T follicular helper cell (primary cell): ENCODE measurements around the gene AP1G1.

Experiments
- DNase-seq: peaks from one replicate; pipeline ENCODE4 v3.0.0-alpha.2; 2020; ENCODE audit warnings: low read depth

Gene AP1G1

DNA sequence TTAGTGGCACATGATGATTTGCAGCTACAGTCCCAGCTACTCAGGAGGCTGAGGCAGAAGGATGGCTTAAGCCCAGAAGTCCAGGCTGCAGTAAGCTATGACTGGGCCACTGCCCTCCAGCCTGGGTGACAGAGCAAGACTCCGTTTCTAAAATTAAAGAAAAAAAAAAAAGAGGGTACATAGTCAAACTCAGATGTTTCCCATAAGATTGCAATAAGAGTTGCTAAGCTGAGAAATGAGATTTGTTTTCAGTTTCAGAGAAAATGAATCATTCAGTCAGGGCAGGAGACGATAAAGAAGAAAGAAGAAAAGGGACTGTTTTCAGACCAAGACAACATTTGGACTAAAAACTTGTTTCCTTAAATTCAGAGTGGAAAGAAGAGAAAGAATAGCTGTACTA lies 54.0 kb downstream of the AP1G1 start:
- no peak for DNase-seq

DNA sequence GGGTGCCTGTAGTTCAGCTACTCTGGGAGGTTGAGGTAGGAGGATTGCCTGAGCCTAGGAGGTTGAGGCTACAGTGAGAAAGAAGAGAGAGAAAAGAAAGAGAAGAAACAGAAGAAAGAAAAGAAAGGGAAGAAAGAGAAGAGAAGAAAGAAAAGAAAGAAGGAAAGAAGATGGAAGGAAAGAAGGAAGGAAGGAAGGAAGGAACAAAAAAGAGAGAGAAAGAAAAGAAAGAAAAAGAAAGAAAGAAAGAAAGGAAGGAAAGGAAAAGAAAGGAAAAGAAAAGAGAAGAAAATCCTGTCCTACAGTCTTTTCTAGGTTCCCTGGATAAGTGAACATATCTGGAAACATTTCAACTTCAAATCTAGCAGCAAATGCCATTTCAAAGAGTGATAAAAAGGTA lies 54.5 kb downstream of the AP1G1 start:
- no peak for DNase-seq

DNA sequence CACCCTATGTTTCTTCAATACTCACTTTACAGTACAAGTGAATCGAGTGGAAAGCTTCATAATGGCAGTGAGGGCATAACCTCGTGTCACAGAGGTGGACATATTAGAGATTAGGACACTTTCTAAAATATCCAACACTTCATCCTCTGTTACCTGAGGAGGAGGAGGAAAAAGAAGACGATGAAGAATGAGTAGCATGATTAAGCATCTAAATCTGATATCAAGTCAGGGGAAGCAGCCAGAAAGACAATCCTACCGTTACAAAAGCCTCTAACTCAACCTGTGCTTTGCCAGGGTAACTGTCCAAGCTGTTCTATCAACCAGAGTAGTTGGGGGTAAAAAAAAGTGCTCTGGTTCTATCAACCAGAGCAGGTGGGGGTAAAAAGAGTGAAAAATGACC lies 60.4 kb downstream of the AP1G1 start:
- DNase-seq = no peak

DNA sequence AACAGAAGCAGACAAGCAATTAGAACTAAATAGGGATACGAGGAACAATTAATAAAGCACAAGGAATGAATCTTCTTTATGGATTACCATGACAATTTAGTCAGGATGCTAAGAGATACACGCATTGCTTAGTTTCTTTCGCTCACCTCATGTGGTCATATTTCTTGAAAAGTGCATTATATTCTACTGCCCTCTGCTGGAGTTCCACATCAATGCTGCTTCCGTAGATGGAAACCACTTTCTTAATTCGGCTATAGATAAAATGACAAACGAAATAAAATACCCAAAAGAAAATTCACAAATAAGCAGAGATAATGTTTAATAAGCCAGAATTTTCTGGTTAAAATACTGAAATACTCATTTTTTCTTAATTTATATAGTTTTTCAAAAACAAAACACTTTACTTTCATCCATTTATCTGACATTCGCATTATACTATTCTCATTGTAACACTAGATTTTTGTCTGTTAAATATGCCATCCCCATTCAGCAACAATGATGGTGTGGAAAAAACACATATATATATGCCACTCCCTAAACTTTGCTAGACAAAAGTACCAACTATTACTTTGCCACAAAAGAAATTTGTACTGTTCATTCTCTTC lies 62.1 kb downstream of the AP1G1 start:
- DNase-seq = peak; percentile 4

DNA sequence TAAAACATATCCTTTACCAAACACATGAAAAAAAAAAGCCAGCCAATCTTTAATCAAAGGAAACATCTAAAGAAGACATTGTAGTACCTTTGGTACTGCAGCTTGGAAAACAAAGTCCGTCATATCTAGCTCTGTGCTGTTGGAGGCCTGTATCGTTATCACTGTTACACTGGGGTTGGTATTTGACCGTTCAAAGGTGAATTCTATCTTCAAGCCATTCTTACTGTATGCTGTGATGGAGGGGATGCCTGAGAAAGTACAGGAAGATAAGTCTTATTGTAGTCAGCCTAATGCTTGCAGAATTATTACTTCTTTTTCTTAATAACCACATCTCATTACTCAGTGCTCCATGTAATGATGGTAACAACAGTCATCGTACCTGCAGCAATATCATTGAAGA lies 69.8 kb downstream of the AP1G1 start:
- DNase-seq = no peak

DNA sequence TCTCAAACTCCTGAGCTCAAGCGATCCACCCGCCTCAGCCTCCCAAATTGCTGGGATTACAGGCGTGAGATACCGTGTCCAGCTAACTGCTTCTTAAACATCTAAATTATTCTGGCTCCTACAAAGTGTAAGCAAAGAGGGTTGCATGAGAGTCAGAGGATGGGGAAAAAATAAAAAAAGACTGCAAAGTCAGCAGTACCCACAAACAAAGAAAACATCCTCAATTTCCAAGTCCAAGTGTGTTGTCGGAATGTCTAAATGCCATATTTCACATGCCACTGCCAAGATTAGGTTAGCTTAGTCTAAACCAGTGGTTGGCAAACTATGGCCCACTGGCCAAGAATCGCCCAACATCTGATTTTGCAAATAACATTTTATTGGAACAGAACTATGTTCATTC lies 71.1 kb downstream of the AP1G1 start:
- no peak for DNase-seq

DNA sequence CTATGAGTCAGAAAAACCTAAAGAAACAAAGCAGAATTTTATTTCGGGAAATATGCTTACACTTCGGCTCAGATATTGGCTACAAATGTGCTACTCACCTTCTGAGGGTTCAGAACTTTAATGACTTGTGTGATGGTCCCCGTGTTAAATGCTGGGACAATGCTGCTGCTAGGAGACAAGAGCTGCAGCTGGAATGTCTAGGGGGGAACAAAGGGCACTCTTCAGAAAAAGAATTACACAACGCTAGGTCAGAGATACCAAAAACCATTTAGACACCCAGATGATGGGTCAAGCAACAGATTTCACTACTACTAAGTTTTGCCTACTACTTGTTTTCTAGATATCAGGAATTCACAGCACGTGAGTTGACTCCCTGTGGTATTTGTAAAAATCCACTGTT lies 74.1 kb downstream of the AP1G1 start:
- DNase-seq = no peak

DNA sequence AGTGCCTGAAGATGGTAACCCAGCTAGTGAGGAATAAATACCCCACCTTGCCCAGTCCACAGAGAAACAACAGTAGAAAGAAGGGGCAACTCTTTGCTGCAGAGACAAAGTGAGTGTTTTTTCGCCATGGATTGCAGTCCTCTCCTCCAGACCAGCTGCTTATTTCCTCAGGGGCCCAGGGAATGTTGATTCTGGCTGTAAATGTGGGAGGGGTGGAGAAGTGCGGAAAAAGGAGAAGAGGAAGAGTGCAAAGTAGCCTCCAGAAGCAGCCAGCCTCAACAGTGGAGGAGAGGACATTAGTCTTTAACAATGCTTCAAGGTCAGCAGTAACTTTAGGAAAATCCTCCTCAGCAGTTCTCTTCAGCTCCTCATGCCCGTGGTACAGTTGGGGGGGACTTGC lies 76.0 kb downstream of the AP1G1 start:
- DNase-seq = no peak

DNA sequence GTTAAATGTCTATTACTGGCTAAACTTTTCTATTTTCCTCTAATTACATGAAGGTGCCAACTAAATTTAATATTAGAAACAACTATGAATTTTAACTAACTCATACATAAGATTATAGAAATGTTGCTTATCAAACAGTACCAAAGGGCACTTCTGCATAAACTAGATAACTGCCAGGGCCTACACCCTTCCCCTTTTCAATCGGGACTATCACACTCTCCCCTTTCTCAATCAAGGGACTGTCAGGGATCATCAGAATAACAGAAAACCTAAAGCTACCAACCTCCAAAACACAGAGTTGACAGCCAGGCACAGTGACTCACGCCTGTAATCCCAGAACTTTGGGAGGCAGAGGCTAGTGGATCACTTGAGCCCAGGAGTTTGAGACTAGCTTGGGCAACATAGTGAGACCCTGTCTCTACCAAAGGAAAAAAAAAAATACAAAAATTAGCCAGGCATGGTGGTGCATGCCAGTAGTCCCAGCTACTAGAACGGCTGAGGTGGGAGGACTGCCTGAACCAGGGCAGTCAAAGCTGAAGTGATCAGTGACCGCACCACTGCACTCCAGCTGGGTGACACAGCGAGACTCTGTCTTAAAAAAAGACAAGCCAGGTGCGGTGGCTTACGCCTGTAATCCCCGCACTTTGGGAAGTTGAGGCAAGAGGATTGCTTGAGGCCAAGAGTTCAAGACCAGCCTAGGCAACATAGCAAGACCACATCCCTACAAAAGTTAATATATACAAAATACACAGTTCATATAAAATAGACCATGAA lies 80.9 kb downstream of the AP1G1 start:
- DNase-seq = no peak

DNA sequence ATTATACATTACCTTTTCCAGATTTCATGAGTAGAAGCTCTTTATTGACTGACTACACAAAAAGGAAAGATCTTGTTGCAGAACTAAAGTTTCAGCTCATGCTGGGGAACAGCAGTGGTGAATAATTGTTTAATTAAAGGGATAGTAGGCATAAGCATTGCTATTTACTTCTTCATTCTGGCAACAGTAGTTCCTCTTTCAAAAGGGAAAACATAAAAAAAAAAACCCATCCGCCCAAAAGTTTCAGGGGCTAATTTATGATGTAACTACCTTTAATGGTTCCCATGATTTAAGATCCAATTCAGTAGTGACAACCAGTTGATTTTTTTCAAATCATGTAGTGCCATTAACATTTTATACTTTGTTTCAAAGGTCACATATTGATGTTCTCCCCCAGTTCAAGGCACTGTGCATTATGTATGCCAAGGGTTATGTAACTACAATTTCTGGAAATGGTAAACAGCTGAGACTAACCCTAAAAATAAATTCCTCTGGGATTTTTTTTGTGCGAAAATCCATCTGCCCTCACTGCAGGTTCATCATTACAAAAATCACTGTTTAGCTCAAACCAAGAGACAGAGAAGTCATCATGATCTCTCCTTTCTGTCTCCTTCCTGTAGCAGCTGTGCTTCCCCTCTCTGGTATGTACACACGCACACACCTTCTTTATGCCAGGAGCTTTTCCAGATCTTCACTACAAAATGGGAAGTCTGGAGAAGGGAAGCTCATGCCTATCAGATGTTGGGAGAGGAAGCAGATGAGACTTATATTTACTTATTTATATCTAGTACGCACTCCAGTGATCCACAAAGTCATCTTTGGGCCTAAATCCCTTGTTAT lies 81.9 kb downstream of the AP1G1 start:
- DNase-seq = no peak

DNA sequence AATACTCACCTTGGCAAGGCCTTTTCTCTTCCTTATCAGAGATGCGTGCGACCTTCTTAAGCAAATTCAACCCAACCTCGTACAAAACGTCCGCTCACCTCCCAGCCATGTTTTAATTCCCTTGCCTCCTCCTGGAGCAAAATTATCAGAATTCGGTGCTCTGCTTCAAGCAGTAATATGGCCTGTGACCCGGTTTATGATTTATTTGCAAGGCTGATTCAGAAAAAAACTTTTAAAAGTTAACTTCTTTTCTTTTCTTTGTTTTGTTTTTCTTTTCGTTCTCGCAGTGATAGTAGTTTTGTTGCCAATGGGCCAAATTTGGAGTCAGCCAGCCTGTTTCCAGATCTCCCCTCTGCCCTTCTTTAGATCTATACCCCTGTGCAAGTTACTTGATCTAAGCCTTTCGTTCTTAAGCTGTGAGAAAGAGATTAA lies 84.3 kb downstream of the AP1G1 start, which contains the start of gene PHLPP2:
Gene PHLPP2 (minus strand): TSS at position 382 of the 432 bp plus-strand sequence. CDS start 9,906 bp downstream, outside the sequence.
- DNase-seq = no peak

DNA sequence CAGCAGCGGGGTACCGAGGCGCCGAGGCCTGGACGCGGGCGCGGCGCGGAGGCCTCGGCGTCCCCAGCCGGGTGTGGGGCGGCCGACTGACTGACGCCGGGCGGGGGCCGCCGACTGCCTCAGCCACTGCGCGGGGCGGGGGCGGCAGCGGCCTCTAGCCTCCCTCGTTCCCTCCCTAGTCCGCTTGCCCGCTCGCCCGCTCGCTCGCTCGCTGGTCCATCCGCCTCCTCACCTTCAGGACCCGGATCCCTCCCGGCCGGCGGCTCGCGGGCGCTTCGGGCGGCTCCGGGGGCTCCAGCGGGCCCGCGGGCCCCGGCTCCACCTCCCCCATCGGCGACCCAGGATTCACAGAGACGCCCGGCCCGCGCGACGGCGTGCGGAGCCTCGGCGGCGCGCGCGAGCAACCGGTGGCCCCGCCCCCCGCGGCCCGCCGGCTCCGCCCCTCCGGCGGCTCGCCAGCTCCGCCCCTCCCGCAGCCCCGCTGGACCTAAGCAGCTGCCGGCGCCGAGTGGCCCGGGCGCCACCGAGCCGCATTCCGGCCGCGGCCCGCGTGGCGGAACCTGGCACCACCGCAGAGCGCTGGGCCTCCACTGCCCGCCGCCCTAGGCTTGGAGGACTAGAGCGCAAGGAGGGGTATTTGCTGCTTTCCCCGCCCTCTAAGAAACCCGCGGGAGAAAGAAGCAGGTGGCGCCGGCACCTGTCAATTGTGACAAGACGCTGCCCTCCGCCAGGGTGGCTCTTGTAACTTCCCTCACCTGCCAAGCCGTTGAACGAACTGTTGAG lies 84.9 kb downstream of the AP1G1 start:
- peak; percentile 75 for DNase-seq

DNA sequence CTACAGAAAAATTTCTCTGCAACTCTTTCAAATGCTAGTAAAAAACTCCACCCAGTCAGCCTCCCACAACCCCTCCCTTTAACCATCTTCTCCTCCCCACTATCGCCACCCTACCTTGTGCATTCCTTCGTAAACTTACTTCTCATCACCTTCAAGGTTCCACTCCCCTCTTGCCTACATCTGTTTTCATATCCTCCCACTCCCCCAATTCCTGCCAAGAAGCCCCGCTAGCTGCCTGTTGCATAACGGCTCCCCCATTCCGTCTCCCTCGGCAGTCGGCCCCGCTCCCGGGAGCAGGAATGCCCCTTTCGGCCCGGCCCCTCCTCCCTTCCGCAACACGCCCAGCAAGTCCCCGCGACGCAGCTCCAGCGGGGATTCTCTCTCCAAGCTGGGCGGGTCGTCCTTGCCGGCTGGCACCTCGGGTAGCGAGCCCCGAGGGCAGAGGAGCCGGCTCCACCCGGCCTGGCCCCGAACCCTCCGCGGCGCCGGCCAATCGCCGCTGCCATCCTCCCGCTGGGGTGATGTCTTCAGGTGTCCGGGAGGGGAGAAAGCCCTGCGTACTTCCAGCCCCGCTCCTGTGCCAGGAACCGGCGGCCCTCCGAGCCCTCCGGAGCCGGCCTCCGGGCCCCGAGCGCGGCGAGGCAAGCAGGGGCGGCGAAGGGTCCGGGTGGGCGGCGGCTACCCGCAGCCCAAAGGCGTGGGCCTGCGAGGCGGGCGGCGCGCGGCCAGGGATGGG lies 85.7 kb downstream of the AP1G1 start:
- DNase-seq = peak; percentile 41

DNA sequence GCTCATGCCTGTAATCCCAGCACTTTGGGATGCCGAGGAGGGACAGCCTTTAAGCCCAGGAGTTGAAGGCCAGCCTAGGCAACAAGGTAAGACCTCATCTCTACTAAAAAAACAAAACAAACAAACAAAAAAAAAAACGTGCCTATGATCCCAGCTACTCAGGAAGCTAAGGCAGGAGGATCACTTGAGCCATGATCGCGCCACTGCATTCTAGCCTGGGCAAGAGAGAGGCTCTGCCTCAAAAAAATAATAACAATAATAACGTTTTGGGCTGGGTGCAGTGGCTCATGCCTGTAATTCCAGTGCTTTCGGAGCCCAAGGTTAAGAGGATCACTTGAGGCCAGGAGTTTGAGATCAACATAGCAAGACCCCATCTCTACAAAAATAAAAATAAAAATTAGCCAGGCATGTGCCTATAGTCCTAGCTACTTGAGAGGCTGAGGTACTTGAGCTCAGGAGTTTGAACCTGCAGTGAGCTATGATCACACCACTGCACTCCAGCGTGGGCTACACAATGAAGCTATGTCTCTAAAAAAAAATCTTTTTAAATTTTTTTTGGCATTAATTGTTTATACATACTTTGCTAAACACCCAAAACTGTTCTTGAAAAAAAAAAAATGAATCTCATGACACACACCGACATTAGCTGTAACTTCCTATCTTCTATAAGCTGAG lies 87.4 kb downstream of the AP1G1 start:
- DNase-seq = no peak

DNA sequence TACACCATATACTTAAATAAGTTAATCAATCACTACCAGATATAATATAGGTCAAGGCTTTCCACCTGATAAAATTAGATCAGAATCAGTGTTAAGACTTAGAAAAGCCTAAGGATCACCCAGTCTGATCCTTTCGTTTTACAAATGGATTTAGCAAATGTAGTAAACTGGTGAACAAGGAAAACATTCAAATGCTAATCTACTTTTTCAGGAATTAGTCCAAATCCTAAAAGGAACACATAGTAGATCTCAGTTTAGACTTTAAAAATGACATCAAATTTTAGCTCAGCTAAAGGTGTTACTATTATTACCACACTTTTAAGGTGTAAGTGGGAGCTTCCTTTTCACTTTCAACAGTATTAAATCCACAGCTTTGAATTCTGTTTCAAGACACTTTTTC lies 96.1 kb downstream of the AP1G1 start:
- no peak for DNase-seq

DNA sequence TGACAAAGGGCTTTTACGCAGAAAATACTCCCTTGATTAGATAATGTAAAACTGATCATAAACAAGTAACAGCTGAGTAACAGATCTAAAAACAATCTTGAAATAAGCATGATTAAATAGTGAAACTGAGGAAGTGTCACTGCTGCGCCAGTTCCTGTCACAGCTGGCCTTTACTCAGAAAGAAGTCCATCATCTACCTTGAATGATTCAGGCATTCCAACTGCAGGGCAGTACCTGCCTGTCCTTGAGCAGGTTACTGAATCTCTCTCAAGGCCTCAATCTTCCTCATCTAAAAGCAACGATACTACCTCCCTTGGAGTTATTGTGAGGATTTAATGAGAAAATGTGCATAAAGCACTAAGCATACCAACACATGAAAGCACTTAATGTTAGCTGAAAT lies 96.8 kb downstream of the AP1G1 start:
- DNase-seq = no peak

DNA sequence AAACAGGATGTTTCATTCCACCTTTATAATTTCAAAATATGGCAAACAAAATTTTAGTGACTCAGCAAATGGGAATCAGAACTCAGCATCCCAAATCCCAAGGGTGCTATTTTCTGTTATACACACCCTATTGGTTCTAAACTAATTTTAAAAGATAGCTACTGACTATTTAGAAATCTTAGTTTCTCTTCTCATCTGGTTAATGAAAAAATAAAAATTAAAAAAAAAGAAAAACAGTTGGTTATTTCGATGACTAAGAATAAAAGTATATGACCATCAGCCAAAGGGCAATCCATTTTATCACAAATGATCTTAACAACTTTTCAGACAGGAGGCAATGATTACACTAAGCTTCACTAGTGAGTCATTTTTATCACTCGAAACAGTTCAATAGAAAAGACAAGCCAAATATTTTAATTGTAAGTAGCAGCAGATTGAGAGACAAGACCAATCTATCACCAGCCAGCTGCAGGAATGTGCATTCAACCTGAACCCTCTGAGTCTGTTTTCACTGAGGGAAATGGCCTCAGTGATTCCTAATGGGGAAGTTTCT lies 99.3 kb downstream of the AP1G1 start:
- DNase-seq = no peak

DNA sequence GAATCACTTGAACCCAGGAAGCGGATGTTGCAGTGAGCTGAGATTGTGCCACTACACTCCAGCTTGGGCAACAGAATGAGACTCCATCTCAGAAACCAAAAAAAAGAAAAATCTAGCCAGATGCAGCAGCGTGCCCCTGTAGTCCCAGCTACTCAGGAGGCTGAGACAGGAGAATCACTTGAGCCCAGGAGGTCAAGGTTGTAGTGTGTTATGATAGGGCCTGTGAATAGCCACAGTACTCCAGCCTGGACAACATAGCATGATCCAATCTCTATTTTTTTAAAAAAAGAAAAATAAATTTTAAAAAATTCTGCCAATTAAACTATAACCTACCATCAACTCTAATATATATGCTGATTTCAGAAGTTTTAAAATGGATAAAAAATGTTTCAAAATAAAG lies 99.9 kb downstream of the AP1G1 start:
- no peak for DNase-seq

DNA sequence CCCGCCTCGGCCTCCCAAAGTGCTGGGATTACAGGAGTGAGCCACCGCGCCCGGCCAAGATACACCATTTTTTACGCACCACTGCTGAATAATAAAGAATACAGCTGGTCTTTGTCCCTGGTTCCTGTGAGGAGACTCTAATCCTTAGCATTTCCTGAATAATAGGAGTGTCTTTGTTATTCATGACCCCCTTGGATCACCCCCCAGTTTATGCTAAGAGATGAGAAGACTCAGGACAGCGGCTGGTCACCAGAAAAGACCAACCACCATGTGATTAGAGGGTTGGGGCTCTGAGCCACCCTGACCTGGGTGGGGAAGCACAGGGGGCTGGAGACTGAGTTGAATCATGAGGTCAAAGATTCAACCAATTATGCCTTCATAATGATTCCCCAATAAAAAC lies 101.4 kb downstream of the AP1G1 start:
- DNase-seq = no peak

DNA sequence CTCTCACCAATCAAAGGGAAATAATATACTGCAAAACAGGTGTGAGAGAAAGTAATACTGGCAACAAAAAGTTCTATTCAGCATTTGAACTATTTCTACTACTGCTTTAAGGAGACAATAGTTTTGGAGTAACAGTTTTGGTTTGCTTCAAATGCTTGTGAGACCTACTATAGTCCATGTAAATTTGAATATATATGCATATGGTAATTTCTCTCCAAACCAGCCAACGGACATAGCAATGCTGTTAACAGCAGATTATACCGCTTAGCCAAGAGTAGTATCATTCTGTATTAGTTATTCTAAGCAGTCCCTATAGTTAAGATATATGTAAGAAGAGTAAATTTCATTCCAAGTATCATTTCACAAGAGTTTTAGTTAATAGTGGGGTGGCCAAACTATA lies 102.6 kb downstream of the AP1G1 start:
- DNase-seq = no peak
